GM21723 (cell line): Measurements from ENCODE around the gene SERPINF2.
"Not testable (repeated sequence)": the region's sequence is repeated elsewhere in the genome, so short reads cannot be mapped to it uniquely, and the experiment has no call there.

ENCODE experiments used
- ATAC-seq: cut with Tn5 transposase; IDR thresholded peaks from one replicate; pipeline ENCODE4 v1.9.1; 2021; ENCODE audit warnings: mild to moderate bottlenecking, moderate library complexity; ENCODE audit not compliant: unreplicated experiment

Gene SERPINF2

GRCh38 chr17:1786708-1787107, 44.0 kb downstream of the SERPINF2 start:
- ATAC-seq, result no peak

GRCh38 chr17:1787301-1787902, 44.7 kb downstream of the SERPINF2 start:
- ATAC-seq, result no peak

DNA sequence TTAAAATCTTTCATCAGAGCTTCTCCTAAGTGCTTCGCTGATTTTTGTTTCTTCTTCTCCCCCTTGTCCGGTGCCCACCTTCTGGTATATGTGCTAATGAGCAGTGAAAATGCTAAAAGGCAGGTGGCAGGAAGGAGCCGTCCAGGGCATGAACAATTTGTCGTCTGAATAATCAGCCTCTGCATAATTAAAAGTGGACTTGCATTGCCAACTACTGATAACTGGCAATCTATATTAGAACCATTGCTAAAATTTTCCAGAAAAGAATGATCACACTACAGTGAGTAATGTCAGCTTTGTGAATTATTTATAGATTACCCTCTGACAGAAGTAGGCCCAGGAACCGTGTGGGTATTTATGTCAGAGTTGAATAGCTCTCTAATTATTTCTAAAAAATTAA, 47.3 kb downstream of the SERPINF2 start:
- ATAC-seq, result no peak

GRCh38 chr17:1792495-1793446, 50.1 kb downstream of the SERPINF2 start:
- no peak for ATAC-seq

DNA sequence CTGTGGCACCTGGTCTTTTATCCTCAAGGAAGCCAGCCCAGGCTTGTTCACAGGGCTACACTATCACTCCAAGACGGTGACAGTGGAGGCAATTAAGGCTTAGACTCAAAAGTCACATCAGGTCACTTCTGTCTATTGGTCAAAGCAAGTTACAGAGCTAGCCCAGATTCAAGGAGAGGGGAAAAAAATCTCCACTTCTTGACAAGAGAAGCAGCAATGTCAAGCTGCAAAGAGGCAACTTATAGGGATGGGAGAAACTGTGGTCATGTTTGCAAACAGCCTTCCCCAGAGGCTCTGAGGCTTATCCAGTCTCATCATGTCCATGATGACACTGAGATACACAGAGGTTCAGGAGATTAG, 50.8 kb downstream of the SERPINF2 start:
- ATAC-seq, result no peak

DNA sequence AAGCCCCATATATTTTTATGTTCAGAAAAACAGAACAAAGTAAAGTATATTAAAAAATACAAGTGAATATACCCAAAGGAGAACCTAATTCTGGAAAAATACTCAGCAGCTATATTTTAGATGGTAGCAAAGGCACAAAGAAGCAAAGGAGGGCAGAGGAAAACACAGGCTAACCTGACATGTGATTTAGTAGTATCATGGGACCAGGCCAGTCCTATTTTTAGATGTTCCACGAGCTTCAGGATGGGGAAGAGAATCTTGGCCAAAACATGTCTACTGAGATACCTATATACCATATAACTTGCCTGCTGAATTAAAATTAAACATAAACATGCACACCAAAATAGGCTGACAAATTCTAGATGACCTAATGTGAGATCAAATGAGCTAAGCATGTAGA, 54.1 kb downstream of the SERPINF2 start:
- ATAC-seq, result no peak

DNA sequence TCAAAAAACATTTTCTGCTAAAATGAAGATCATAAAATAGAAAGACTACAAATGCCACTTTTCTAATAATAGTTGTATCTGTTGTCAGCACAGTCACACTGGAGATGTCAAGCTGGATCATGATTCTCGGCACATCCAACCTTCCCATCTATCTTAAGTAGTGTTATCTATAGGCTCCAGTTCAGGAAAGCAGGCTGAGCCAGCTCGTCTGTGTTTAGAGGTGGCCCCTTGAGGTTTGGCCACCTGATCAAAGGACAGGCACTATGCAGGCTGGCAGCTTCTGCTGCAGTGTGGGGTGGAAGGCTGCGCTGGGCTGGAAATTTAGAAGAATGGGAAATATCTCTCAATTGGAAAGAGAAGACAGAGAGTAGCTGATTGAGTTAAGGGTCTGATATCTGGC, 54.7 kb downstream of the SERPINF2 start:
- no peak for ATAC-seq

DNA sequence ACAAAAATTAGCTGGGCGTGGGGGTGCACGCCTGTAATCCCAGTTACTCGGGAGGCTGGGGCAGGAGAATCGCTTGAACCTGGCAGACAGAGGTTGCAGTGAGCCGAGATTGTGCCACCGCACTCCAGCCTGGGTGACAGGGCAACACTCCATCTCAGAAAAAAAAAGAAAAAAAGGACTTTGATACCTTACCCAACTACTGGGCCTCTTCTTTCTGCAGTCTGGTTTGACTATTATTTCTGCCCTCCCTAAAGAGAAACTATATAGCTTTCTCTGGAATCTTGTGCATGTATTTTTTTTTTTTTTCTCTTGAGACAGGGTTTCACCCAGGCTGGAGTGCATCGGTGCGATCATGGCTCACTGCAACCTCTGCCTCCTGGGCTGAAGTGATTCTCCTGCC, 55.2 kb downstream of the SERPINF2 start:
- ATAC-seq, result not testable (repeated sequence)

GRCh38 chr17:1800240-1800639, 57.6 kb downstream of the SERPINF2 start:
- no peak for ATAC-seq

DNA sequence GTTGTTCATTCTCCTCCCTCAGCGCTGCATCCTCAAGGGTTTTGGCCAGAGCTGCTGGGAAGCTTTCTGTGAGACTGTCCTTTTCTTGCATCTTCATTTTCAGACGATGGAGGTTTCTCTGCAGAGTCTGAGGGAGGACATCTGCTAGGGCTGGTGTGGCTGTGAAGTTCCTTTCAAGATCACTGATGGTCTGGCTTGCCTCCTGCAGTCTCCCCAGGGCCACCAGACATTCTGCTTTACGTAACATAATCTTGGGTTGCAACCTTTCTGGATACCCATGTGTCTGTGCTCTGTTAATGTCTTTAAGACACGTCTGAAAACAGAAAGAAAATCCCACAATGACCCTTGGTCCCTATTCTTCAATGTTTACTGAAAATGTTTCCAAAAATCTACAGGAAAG, 58.0 kb downstream of the SERPINF2 start:
- ATAC-seq, result no peak

- ATAC-seq, result no peak
Measured at GRCh38 chr17:1802429-1802828, 59.8 kb downstream of the SERPINF2 start.

DNA sequence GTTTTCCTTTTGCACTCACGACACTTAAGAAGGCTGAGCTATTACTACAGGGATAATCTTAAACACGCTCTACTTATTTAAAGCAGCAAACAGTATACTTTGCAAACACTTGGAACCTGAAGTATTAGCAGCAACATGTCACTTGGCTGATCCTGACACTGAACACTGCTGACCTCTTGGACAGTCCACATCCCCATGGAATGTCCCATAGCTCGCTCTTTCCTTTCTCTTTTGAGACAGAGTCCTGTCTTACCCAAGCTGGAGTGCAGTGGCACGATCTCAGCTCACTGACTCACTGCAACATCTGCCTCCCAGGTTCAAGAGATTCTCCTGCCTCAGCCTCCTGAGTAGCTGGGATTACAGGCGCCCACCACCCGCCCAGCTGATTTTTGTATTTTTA, 60.6 kb downstream of the SERPINF2 start:
- no peak for ATAC-seq
